NOMO-1 treated with dmso at 0.1 percent for 144 hours (cell line): Measurements from ENCODE around the gene FAM170B.

ENCODE experiments used
- DNase-seq: peaks from one replicate; lab custom pipeline; 2025; ENCODE audit not compliant: unreplicated experiment; lab: John Stamatoyannopoulos, UW

FAM170B gene

DNA sequence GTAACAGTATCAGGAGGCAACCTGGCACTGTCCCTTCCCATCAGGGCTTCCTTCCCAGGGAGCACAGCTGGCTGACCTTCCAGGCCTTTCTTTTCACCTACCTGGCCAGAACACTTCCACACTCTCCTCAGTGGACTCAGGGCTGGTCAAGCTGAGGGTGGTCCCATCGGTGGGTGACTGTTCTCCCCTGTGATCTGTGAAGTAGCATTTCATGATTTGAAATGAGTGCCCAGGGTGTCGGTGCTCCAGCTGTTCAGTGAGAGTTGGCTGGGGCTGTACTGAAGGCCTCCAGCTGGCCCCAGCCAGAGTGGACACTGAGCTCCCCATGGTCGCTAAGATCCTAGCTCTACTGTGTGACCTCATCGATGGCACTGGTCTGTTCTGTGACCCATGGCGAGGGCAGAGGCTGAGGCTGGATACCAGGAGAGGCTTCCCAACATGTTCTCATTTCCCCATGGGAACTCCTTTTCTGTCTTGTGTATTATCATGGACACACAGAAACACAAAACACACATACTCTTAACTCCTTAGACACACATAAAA lies at the start of gene FAM170B:
Gene FAM170B, minus strand, starts transcription at position 316 of the 543 bp plus-strand sequence. Its CDS starts 103 bp downstream, at position 213.
- no peak for DNase-seq

GRCh38 chr10:49182776-49183175 lies 49.0 kb upstream of the FAM170B start:
- DNase-seq, result no peak

DNA sequence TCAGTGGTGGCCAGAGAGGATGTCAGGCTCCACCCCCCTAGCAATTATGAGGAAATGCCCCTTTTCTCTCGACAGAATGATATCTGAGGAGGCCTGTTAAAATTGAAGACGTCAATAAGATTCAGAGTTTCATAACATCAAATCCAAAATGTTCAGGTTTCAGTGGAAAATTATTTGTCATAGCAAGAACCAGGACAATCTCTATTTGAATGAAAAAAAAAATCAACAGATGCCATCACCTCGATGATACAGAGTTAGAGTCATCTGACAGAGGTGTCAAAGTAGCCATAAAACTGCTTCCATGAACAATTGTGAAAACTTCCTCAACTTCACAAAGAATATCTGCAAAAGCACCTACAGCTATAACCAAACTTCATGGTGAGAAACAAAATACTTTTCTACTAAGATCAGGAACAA lies 46.6 kb upstream of the FAM170B start:
- DNase-seq, result no peak

DNA sequence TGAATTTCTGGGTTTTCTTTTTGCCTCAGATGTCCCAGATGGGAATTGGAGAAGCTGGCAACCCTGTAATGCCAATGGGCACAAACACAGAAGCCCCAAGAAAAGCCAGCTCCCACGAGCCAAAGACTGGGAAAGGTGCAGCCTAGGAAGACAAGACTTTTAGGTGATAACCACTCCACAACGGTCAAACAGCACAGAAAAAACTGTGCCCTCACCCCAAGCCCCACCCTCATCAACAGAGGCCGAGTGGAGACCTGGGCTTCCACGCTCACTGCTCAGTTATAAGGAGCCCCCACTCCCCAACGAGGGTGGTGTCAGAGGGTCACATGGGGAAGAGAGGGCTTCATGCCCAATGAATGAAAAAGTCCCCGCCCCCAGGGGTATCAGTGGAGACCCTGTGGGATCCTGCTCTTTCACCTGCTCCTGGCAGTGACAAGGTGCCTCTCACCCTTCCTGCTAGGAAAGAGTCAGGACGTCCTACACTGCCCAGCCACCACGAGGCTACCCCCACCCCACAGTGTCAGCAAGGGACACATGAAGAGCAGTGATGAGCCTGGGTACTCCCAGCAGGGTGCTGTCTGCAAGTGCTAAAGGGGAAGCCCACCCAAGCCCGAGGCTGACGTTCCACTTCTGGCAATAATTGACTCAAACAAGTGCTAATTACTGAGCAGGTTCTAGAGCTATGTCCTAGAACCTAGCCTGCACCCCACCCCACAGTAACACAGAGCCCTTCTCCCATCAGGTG lies 46.0 kb upstream of the FAM170B start:
- DNase-seq, result no peak

DNA sequence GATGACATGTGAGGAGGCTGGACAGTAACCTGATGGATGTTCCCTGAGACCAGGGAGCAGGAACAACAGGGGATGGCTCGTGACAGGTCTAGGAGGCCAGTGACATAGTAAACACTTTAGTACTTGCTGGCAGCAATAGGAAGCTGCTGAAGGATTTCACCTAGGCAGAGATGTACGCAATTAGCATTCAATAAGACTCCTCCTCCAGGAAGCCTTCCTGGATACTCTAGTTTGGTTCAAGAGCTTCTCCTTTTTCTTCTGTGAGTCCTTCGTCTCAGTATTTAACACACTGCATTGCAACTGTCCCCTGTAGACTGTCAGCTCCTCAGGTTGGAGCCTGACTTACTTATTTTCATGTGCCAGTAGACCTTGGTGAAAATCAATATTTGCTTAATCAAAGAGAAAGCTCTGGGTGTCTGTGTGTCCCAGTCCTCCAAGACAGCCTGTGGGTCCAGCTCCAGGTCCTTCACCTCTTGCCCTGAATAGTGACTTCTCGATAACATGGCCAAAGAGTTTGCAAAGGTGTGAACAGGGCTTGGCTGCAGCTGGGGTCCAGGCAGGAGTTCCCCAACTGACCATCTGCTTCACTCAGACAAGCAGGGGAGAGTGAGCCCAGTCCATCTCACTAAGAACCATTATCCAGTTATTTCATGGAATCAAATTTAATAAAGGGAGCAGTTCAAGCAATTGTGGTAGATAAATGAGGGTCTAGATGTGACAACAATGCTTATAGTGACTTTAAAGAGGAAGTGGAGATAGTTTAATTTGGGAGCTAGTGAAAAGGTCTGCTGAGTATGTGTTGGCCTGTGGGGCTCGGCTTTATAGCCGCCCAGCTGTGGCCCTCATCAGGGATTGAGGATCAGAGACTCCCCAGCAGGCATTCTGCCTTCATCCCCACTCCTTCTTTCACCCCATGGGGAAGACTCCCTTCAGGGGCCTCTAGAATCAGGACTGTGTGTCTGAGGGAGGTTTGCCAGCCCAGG lies 45.0 kb upstream of the FAM170B start:
- DNase-seq, result no peak

- DNase-seq, result no peak
Observed at GRCh38 chr10:49177391-49178355, 43.9 kb upstream of the FAM170B start.

GRCh38 chr10:49176310-49177268 lies 42.8 kb upstream of the FAM170B start:
- no peak for DNase-seq

GRCh38 chr10:49175587-49176309 lies 41.9 kb upstream of the FAM170B start:
- DNase-seq, result no peak

GRCh38 chr10:49174926-49175500 lies 41.2 kb upstream of the FAM170B start:
- DNase-seq, result no peak

DNA sequence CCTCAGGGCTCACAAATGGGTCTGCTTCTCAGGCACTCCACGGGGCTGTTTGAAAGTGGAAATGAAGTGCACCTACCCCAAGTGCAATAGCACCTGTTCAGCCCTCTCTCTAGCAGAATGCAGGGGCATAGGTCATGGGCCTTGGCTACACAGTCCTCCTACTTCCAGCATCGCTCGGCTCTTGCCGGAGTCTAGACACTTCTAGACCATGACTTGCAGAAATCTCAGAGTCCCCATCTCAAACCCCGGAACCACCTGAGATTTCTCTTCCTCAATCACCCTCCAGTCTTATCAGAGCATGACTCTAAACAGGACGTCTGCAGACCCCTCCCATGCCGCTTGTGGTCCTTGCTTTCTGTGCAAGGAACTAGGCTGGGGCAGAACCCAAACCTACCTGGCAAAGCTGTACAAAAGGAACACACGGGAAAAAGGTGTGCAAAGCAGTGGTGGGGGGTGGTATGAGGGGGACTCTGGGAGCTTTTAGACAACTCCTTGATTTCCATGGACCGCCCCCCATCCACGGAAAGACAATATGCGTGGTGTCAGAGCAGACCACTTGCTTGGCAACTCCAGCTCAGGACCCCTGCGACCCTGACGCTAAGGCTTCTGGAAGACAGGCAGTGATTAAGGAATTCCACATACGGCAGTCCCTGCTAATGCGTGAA lies 40.6 kb upstream of the FAM170B start:
- no peak for DNase-seq

DNA sequence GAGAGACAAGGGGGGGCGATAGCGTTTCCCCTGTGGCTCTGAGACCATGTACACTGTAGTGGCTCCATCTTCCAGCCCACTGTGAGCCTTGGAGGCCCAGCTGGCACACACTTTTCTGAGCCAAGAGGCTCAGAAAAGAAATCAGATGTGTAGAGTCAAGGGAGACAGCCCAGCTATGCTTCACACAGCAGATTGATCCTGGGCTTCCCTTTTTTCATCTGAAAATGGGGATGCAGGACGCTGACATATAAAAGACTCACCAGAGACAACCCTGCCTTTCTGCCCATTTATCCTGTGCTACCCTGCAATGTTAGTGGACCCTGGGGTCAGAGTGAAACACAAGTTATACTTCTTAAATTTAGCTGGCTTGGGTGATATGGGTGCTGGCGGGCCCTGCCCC lies 40.0 kb upstream of the FAM170B start:
- no peak for DNase-seq

DNA sequence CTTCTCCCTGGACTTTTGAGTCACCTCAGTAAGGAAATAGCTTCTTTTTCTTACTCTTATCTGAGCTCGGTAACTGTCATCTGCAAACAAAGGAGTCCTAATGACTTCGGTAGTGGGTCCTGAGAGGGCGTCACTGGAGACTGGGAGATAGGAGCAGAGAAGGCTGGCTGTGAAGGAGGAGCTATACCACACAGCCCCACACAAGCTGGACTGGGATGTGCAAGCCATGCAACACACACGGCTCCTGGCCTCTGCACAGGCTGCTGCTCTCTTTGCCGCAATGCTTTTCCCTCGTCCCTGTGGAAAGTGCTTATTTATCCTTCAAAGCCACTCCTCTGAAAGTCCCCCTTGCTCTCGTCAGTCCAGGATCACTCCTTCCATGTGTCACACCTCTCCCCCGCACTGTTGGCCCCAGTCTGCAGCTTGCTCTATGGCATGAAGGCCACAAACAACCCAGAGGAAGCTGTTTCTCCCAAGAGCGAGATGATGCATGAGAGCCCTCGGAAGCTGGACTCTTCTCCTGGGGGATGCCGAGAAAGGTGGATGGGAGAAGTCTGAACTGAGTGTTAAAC lies 39.5 kb upstream of the FAM170B start:
- no peak for DNase-seq

DNA sequence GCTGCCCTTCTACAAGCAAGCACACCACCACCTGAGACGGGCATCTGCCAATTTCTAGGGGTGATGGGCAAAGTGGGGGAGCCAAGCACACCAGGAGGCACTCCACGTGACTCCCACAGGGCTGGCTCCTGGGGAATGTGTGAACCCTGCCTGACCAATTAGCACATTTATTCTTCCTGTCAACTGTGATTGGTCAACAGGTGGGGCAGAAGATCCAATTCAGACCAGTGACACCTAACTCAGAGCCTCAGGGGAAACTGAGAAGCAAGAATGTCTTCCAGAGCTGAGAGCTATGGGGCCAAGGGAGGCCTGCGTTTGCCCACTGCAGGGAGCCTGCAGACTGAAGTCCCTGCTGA lies 38.9 kb upstream of the FAM170B start:
- no peak for DNase-seq

- DNase-seq, result no peak
Observed at GRCh38 chr10:49172061-49172776, 38.4 kb upstream of the FAM170B start.

- no peak for DNase-seq
Observed at GRCh38 chr10:49171326-49172060, 37.7 kb upstream of the FAM170B start.

GRCh38 chr10:49170632-49171325 lies 37.0 kb upstream of the FAM170B start:
- DNase-seq, result no peak
